G401.6 (cell line): Measurements from ENCODE around the gene PHAF1.

Experiments
- FAIRE-seq: peaks from 2 replicates; lab custom pipeline; 2012; peaks lifted over from hg19 to GRCh38; lab: Jason Lieb, UNC

The PHAF1 gene

GRCh38 chr16:67109407-67110135 is at the start of gene PHAF1:
Gene PHAF1, plus strand, starts transcription at chr16:67109941. Its CDS starts 235 bp downstream, at chr16:67110176.
- no peak for FAIRE-seq

DNA sequence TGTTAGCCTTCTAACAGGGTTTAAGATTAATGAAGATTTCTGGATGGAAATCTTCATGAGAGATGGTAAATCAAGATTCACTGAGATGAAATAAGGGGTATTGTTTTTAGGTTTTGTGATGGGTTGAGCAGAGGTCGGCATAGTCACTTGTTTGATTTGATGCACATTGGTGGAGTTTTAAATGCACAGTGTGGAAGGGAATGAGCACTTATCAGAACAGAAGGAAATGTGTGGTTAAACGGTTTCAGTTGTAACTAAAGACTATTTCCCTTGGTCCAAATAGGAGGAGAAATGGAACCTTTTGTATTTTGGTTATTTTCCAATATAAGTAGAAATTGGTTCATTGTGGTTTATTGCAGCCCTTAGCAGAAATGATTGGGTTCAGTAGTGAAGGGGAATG is 46.7 kb upstream of the PHAF1 start:
- FAIRE-seq, result no peak

DNA sequence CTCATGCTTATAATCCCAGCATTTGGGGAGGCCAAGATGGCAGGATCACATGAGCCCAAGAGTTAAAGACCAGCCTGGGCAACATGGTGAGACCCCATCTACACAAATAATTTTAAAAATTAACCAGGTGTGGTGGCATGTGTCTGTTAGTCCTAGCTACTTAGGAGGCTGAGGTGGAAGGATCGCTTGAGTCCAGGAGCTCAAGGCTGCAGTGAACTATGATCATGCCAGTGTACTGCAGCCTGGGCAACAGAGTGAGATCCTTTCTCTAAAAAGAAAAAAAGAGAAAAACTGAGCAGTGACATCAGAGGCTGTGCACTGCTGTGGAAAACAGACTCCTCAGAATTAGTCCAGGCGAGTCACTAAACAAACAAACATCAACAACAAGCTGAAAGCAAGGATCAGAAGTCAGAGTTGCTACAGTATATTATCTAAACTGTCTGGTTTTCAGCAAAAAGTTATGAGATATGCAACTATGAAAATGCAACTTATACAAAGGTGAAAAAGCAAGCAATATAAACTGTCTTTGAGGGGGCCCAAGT is 41.5 kb upstream of the PHAF1 start:
- FAIRE-seq, result no peak

- no peak for FAIRE-seq
Observed at GRCh38 chr16:67071476-67072048, 38.2 kb upstream of the PHAF1 start.

- FAIRE-seq, result no peak
Observed at GRCh38 chr16:67075331-67075730, 34.4 kb upstream of the PHAF1 start.

DNA sequence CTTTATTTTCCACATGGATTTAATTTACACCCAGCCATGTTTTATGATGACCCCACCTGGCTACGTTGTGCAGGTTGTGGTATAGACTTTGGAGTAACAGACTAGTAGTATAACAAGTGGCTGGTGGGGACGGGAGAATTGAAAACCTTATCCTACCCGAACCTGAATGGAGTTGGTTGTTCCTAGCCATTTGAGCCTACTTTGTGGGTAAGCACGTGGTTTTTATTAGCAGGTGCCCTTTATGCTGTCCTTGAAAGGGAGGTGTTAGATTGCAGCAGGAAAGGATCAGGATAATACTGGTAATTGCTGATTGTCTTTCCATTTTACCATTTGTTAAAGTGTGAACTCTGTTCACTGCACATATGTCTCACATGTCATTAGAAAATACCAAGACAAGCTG is 31.9 kb upstream of the PHAF1 start:
- FAIRE-seq, result no peak

DNA sequence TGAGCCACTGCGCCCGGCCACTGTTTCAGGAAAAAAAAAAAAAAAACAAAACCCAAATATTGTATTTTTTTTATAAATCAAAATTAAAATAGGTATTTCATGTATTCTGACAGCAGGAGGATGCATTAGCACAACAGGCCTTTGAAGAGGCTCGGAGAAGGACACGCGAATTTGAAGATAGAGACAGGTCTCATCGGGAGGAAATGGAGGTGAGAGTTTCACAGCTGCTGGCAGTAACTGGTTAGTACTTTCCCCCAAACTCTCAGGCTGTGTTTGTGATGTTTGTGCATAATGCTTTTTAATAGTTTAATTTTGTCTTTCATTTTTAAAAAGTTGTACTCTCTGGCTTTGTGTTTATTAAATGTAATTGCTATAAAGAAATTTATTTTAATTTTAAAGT is 27.6 kb upstream of the PHAF1 start:
- FAIRE-seq, result no peak

- no peak for FAIRE-seq
Observed at GRCh38 chr16:67082891-67083290, 26.9 kb upstream of the PHAF1 start.

DNA sequence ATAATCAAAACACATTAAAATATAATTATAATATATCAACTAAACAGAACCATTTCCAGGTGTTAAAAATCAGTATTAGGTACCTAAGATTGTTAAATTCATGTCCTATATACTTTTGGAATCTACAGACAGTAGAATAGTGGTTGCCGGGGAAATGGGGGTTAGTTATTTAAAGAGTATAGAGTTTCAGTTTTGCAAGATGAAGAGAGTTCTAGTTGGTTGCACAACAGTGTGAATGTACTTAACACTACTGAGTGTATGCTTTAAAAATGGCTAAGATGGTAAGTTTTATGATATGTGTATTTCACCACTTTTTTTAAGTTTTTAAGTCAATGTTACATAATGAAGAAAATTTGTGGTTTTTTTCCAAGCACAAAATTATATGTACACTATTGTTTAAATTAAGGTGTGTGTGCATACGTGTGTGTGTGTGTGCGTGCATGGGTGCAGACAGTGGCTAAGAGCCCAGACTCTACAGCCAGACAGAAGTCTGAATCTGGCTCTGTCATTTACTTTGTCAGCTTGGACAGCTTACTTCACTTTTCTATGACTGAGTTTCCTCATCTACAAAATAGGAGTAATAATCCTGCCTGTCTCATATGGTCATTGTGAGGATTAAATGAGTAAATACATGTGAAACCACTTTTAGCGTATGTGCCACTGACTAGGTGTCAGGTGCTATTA is 25.3 kb upstream of the PHAF1 start:
- no peak for FAIRE-seq

DNA sequence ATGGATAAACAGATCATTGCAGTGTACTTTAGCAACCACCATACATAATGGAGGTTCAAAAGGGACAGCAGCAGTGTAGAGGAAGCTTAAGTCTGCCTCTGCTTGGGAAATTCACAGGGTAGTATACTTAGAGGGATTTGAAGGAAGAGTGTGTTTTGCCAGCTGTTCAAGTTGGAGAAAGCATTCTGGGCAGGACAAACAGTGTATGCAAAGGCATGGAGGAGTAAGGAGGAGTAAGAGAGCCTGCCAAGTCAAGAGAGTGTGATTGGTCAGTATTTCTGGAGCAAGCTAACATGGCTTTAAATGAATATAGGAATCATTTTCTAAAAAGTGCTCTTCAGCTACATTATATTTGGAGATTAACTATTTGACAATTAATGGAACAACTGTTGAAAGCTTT is 22.9 kb upstream of the PHAF1 start:
- FAIRE-seq, result no peak

DNA sequence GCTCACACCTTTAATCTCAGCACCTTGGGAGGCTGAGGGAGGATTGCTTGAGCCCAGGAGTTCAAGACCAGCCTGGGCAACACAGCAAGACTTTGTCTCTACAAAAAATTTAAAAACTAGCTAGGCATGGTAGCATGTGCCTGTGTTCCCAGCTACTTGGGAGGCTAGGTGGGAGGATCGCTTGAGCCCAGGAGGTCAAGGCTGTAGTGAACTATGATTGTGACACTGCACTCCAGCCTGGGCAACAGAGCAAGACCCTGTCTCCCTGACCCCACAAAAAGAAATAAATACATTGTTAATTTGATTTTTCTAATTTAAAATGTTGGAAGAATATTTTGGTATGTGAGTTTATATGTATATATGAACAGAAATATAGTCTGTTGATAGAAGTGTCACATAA is 22.4 kb upstream of the PHAF1 start:
- no peak for FAIRE-seq

DNA sequence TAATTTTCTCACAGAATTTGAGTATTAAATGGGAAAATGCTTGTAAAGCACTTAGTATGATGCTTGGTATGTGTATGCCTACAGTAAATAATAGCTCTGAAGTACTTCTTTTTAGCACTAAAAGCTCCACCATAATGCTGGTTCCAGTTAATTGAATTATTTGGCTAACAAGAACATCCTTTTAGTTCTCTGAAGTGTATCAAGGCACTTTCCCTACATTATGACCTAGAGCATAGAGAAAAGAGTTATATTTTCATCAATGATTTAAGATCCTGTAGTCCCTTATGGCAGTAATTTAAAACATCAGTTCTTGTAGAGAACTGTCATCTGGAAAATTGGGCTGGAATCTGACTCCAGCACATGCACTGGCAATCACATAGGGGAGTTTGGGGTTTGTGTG is 21.9 kb upstream of the PHAF1 start:
- no peak for FAIRE-seq

DNA sequence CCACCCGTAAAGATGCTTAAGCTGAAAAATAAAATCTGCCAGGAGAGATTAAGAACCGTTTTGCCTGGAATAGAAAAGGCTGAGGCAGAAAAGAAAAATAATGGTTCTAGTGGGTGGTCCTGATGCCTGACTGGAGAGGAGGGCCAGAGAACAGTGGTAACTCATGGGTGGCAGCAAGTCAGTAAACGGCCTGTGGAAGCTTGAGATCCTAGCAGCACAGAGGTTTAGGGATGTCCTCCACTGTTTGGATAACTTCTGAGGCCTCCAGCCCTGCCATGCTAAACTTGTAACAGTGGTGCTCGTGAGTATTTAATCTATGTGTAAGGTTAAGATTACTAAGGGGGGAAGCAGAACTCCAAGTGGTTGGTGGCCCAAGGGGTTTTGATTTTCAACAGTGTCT is 21.2 kb upstream of the PHAF1 start:
- FAIRE-seq, result no peak

DNA sequence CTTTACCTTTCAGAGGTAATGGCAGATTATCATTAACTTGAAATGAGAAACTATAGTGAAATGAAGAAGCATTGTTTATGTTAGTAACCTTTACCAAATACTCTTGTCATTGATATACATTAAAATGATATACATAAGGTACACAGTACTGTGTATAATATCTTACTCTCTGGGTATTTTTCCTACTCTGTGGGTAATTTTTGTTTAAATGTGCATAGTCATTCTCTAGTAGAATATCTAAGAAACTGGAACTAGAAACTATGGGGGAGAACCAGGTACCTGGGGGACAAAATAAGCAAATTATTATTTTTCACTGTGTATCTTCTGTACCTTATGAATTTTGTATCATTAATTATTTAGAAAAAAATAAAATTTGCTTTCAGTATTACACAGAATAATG is 20.6 kb upstream of the PHAF1 start:
- FAIRE-seq, result no peak

DNA sequence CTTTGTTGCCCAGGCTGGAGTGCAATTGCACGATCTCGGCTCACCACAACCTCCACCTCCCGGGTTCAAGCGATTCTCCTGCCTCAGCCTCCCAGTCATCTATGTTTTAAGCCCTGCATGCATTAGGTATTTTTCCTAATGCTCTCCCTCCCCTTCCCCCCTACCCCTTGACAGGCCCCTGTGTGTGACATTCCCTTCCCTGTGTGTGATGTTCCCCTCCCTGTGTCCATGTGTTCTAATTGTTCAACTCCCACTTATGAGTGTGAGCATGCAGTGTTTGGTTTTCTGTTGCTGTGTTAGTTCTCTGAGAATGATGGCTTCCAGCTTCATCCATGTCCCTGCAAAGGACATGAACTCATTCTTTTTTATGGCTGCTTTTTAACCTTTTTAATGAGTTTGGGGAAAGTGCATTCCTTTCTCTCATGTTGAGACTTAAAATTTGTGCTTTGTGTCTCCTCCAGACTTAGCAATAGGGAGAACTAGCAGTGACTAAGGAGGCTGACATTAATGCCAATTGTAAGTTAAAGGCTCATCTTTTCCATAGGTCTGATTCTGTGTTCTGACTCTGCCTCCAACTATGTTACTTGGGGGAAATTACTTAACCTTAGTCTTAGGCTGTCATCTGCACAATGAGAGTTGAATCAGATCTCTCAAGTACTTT is 17.7 kb upstream of the PHAF1 start:
- FAIRE-seq, result no peak

DNA sequence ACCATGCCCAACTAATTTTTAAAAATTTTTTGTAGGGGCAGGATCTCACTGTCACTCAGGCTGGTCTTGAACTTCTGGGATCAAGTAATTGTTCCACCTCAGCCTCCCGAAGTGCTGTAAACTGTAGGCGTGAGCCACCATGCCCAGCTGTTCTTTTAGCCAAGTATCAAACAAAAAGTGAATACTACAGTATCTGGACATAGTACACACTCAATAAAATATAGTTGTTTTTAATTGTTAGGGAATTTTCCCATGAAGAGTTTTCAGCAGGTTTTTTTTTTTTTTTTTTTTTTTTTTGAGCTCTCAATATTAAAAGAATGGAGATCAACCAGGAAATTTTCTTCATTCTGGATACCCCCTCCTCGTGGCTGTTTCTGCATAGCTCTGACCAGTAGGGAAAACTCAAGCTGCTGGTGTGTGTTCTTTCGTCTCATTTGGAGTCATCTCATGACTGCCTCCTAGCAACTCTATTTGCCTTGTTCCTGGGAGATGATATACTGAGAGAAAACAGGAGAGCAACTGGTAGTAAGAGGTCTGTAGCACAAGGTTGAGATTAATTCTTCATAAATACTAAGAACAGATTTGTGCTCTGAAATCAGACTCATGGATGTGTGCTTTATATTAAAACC is 16.5 kb upstream of the PHAF1 start:
- FAIRE-seq, result no peak

DNA sequence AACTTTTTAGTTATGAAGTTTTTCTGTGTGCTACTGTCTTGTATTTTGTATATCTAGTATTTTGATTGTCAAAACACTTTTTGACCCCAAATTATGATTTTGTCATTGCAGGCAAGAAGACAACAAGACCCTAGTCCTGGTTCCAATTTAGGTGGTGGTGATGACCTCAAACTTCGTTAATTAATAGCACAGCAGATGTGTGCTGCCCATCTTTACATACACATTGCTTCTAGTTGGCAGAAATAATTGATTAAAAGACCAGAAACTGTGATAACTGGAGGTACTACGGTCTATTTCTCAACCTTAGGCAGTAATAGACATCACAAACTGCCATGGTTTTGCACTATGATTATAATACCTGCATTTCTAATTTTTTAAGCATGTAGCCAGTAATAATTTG is 11.1 kb upstream of the PHAF1 start:
- no peak for FAIRE-seq

- FAIRE-seq, result peak; percentile 89
Observed at GRCh38 chr16:67100569-67101310, 9.0 kb upstream of the PHAF1 start.

DNA sequence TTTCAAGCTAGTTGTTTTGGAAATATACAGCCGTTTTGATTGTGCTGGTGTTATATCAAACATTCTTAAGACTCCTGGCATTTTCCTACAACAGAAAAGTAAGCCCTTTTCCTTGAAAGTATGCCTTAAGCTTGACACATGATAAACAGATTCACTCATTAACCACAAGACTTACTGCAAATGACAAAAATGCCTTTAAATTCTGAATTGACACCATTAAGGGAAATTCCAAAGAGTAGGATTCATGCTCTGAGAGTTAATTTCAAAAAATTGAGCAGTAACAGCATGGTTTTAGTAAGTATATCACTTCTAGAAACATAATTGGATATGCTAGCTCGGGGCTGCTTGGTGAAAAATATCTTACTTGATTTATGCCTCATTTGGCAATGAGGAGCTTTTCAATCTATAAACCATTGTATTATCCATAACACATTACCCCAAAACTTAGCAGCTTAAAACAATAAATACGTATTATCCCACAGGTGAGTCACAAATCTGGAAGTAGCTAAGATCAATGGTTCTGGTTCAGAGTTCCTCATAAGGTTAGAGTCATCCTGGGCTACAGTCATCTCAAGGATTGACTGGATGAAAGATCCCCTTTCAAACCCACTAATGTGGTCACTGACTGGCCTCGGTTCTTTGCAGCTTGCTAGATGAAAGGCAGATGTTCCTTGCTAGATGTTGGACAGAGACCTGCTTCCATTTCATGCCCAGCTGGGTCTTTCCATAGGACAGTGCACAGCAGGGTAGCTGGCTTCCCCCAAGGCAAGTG is 8.2 kb upstream of the PHAF1 start:
- no peak for FAIRE-seq

DNA sequence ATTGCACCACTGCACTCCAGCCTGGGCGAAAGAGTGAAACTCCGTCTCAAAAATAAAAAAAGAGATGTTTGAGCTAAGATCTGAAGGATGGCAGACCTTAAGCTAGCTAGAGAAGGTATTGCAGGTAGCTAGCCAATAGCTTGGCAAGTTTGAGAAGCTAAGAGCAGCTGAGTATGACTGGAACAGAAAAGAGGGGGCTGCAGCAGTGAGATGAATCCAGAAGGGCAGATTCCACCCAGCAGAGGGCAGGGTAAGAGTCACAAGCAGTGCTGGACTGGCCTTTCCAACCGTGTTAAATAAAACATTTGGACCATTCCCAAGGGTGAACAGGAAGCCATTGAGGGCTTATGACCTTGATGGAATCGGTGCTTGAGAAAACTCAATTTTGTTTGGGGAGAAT is 5.7 kb upstream of the PHAF1 start:
- FAIRE-seq, result no peak

- FAIRE-seq, result no peak
Observed at GRCh38 chr16:67104845-67105244, 4.9 kb upstream of the PHAF1 start.
